Measurements from ENCODE around the gene RPS3A. TPM values are rescaled to one million over a fixed set of nuclear protein-coding genes. Genes with fewer than 3 reads are reported as not detected.

The RPS3A gene
- total RNA-seq, 1 donor from 2014 or later: 1,406 TPM

DNA sequence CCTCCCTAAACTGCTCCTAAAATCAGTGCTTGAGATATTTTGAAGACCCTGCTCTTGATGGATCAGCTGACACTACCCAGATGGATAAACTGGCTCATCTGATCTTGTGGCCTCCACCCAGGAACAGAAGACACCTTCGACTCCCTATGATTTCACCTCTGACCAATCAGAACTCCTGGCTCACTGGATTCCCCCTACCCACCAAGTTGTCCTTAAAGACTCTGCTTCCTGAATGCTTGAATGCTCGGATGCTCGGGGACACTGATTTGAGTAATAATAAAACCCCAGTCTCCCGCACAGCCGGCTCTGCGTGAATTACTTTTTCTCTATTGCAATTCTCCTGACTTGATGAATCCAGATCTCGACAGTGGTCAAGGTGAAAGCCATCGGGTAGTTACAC is 12.0 kb upstream of the RPS3A start:
- Histone ChIP-seq H3K9me3 (no peaks in the 10 kb centered on the region), H3K4me1 (no peaks in the 10 kb centered on the region), H3K27me3 (no peaks in the 10 kb centered on the region), H3K4me3 (no peak overlapping the region), H3K36me3 (no peaks in the 10 kb centered on the region), H3K27ac (no peak overlapping the region)
- intact Hi-C loops (cut with DNase I): no loop called here
- ATAC-seq (no peak), DNase-seq (no peak)
- TF ChIP-seq, protein P1, sequence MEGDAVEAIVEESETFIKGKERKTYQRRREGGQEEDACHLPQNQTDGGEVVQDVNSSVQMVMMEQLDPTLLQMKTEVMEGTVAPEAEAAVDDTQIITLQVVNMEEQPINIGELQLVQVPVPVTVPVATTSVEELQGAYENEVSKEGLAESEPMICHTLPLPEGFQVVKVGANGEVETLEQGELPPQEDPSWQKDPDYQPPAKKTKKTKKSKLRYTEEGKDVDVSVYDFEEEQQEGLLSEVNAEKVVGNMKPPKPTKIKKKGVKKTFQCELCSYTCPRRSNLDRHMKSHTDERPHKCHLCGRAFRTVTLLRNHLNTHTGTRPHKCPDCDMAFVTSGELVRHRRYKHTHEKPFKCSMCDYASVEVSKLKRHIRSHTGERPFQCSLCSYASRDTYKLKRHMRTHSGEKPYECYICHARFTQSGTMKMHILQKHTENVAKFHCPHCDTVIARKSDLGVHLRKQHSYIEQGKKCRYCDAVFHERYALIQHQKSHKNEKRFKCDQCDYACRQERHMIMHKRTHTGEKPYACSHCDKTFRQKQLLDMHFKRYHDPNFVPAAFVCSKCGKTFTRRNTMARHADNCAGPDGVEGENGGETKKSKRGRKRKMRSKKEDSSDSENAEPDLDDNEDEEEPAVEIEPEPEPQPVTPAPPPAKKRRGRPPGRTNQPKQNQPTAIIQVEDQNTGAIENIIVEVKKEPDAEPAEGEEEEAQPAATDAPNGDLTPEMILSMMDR (IDR thresholded peaks at IDR 0.05): no peak

DNA sequence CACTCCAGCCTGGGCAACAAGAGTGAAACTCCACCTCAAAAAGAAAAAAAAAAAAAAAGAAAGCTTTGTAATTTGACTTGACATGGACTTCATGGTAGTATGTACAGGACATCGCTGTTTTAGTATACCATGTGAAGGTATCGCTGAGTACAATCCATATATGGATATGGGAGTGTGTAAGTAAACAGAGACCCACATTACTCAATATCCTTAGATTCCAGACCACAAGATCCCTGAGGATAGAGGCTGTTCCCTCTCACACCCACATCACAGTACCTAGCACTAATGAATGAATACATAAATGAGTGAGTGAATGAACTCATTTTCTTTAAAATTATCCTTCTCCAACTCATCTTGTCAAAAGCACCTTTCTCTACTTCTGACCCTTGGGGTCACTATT is 8.4 kb upstream of the RPS3A start:
- TF ChIP-seq, protein P1 (IDR thresholded peaks at IDR 0.05): no peak
- Histone ChIP-seq H3K27ac (no peak overlapping the region), H3K4me1 (no peaks in the 10 kb centered on the region), H3K4me3 (no peak overlapping the region), H3K36me3 (no peaks in the 10 kb centered on the region), H3K9me3 (no peaks in the 10 kb centered on the region), H3K27me3 (no peaks in the 10 kb centered on the region)
- ATAC-seq (no peak), DNase-seq (no peak)
- intact Hi-C loops (cut with DNase I): no loop called here

DNA sequence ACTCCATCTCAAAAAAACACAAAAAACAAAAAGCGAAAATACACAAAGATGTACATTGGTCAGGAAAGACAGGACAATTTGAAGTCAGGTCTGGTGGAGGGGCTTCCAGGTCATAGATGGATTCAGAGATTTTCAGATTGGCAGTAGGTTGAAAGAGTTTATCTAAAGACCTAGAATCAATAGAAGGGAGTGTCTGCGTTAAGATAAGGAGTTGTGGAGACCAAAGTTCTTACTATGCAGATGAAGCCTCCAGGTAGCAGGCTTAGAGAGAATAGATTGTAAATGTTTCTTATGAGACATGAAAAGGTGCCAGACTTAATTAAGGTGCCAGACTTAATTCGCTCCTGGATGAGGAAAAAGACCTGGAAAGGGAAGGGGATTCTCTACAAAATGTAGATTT is 6.9 kb upstream of the RPS3A start:
- TF ChIP-seq, protein P1 (IDR thresholded peaks at IDR 0.05): no peak
- Histone ChIP-seq H3K4me1 (no peaks in the 10 kb centered on the region), H3K27me3 (no peaks in the 10 kb centered on the region), H3K9me3 (no peaks in the 10 kb centered on the region), H3K27ac (no peak overlapping the region), H3K36me3 (no peaks in the 10 kb centered on the region), H3K4me3 (no peak overlapping the region)
- DNase-seq: no peak
- intact Hi-C loops (cut with DNase I): no loop called here
- no peak for ATAC-seq

DNA sequence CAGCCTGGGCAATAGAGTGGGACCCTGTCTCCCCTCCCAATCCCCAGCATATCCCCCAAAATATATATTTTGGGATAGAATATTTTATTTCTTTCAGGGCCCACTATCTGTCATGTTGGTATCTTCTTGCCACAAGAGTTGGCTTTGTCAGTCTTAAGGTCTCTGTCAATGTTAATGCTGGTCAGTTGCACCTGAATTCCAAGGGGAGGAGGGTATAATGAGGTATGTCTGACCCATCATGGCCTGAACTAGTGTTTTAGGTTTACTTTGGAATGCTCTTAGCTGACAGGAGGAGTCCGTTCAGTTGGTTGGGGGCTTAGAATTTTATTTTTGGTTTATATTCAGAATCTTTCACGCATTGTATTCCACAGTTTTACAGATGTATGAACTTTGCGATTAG is 6.2 kb upstream of the RPS3A start:
- no peaks in the 10 kb centered on the region for H3K9me3 ChIP-seq
- DNase-seq: no peak
- H3K4me3 ChIP-seq: no peak overlapping the region
- intact Hi-C loops (cut with DNase I): no loop called here
- H3K36me3 ChIP-seq: no peaks in the 10 kb centered on the region
- TF ChIP-seq, protein P1 (IDR thresholded peaks at IDR 0.05): no peak
- no peak for ATAC-seq
- no peak overlapping the region for H3K27ac ChIP-seq
- no peaks in the 10 kb centered on the region for H3K4me1 ChIP-seq
- H3K27me3 ChIP-seq: no peaks in the 10 kb centered on the region

DNA sequence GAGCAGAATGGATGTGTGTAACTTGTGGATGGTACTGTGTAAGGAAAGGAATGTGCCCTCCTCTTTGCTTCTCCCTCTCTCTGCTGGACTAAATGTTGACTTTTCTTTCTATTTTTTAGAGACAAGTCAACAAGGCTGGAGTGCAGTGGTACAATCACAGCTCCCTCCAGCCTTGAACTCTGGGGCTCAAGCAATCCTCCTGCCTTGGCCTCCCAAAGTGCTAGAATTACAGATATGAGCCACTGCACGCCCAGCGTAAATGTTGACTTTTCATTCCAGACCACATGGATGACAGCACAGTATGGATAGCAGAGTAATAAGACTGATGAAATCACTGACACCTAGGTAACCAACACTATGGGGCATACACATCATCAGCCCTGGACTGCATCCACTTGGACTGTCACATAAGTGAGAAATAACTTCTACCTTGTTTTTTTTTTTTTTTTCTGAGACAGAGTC is 5.1 kb upstream of the RPS3A start:
- no peak overlapping the region for H3K27ac ChIP-seq
- H3K4me1 ChIP-seq: peaks cover 7% of the 10 kb centered on the region
- no peaks in the 10 kb centered on the region for H3K27me3 ChIP-seq
- ATAC-seq (no peak), DNase-seq (no peak)
- intact Hi-C loops (cut with DNase I): no loop called here
- H3K4me3 ChIP-seq: no peak overlapping the region
- no peaks in the 10 kb centered on the region for H3K36me3 ChIP-seq
- no peaks in the 10 kb centered on the region for H3K9me3 ChIP-seq
- TF ChIP-seq, protein P1 (IDR thresholded peaks at IDR 0.05): no peak

DNA sequence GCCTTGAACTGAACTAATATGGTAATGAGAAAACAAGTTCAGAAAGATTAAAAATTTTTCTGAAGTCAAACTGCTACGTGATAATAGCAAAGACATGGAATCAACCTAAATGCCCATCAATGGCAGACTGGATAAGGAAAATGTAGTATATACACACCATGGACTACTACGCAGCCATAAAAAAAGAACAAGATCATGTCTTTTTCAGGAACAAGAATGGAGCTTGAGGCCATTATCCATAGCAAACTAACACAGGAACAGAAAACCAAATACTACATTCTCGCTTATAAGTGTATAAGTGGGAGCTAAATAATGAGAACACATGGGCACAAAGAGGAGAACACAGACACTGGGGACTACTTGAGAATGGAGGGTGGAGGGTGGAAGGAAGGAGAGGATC is 4.3 kb upstream of the RPS3A start:
- no peaks in the 10 kb centered on the region for H3K9me3 ChIP-seq
- no peak overlapping the region for H3K27ac ChIP-seq
- ATAC-seq (no peak), DNase-seq (no peak)
- H3K36me3 ChIP-seq: no peaks in the 10 kb centered on the region
- intact Hi-C loops (cut with DNase I): no loop called here
- peaks cover 7% of the 10 kb centered on the region for H3K4me1 ChIP-seq
- H3K27me3 ChIP-seq: no peaks in the 10 kb centered on the region
- TF ChIP-seq, protein P1 (IDR thresholded peaks at IDR 0.05): no peak
- H3K4me3 ChIP-seq: no peak overlapping the region
